Liver (tissue), 9 donors: ENCODE results near the gene GATA2. TPM values are rescaled to one million over a fixed set of nuclear protein-coding genes. Genes with fewer than 3 reads are reported as not detected.

Source experiments
- DNase-seq: peaks from one replicate; pipeline ENCODE4 v3.0.0-alpha.2; 2017; ENCODE audit warnings: low spot score
- H3K27ac ChIP-seq, 2 donors: one replicate each; pipeline ENCODE4 v1.7.0; 2013; ENCODE audit warnings: inconsistent platforms in 2 of 2, low read length in 2 of 2, control low read depth in 1 of 2, low read depth in 1 of 2, mild to moderate bottlenecking in 1 of 2
- H3K27me3 ChIP-seq, 4 donors: one replicate each; pipeline versions ENCODE4 v1.6.1 to v1.7.0; 2013; ENCODE audit warnings: low read length in 3 of 4, inconsistent platforms in 1 of 4, mild to moderate bottlenecking in 1 of 4, moderate library complexity in 1 of 4; ENCODE audit not compliant: control insufficient read depth in 4 of 4, insufficient read depth in 4 of 4
- H3K36me3 ChIP-seq, 4 donors: one replicate each; pipeline versions ENCODE4 v1.6.1 to v1.7.0; 2013; ENCODE audit warnings: low read length in 3 of 4, mild to moderate bottlenecking in 3 of 4, low read depth in 1 of 4, moderate library complexity in 1 of 4; ENCODE audit not compliant: control insufficient read depth in 4 of 4, insufficient read depth in 3 of 4
- H3K4me1 ChIP-seq, 4 donors: one replicate each; pipeline versions ENCODE4 v1.6.1 to v1.7.0; 2013; ENCODE audit warnings: low read length in 3 of 4, mild to moderate bottlenecking in 3 of 4, moderate library complexity in 1 of 4; ENCODE audit not compliant: control insufficient read depth in 4 of 4, insufficient read depth in 4 of 4
- H3K4me3 ChIP-seq, 3 donors: one replicate each; pipeline versions ENCODE4 v1.6.1 to v1.7.0; 2013; ENCODE audit warnings: low read length in 3 of 3, control low read depth in 1 of 3, low read depth in 1 of 3, mild to moderate bottlenecking in 1 of 3
- H3K9ac ChIP-seq, 2 donors: one replicate each; pipeline ENCODE4 v1.7.0; 2013; ENCODE audit warnings: low read length in 2 of 2, mild to moderate bottlenecking in 2 of 2, moderate library complexity in 2 of 2, control low read depth in 1 of 2, low read depth in 1 of 2
- H3K9me3 ChIP-seq, 4 donors: one replicate each; pipeline versions ENCODE4 v1.6.1 to v1.7.0; 2013; ENCODE audit warnings: low read length in 3 of 4; ENCODE audit not compliant: control insufficient read depth in 4 of 4
- CTCF ChIP-seq: fragments of 150-350 bp; IDR thresholded peaks from 2 replicates; pipeline ENCODE4 v1.5.1; 2017; ENCODE audit warnings: improper control_type of control experiment, low read depth, low read length; ENCODE audit not compliant: missing input control
- EGR1 ChIP-seq, 2 donors: IDR thresholded peaks; 2 replicates each; pipeline ENCODE4 v1.6.1; 2016 to 2018; ENCODE audit warnings: antibody characterized with exemption in 2 of 2, low read depth in 2 of 2
- FOXA1 ChIP-seq: IDR thresholded peaks from 2 replicates; pipeline ENCODE4 v1.6.1; 2016; ENCODE audit warnings: antibody characterized with exemption
- GABPA ChIP-seq, 2 donors: IDR thresholded peaks in 1 of 2; conservative IDR thresholded peaks in 1 of 2; 2 replicates each; pipeline ENCODE4 v1.6.1; 2016; ENCODE audit warnings: antibody characterized with exemption in 2 of 2, mild to moderate bottlenecking in 1 of 2, moderate library complexity in 1 of 2
- HNF4A ChIP-seq, 2 donors: conservative IDR thresholded peaks; 2 replicates each; pipeline ENCODE4 v1.6.1; 2016; ENCODE audit warnings: antibody characterized with exemption in 2 of 2, mild to moderate bottlenecking in 2 of 2
- JUND ChIP-seq, 2 donors: IDR thresholded peaks; 2 replicates each; pipeline ENCODE4 v1.6.1; 2016; ENCODE audit warnings: antibody characterized with exemption in 2 of 2
- MAX ChIP-seq: IDR thresholded peaks from 2 replicates; pipeline ENCODE4 v1.6.1; 2016; ENCODE audit warnings: antibody characterized with exemption
- NR2F2 ChIP-seq: IDR thresholded peaks from 2 replicates; pipeline ENCODE4 v1.6.1; 2016; ENCODE audit warnings: antibody characterized with exemption
- RAD21 ChIP-seq, 2 donors: IDR thresholded peaks; 2 replicates each; pipeline ENCODE4 v1.6.1; 2016; ENCODE audit warnings: antibody characterized with exemption in 2 of 2, mild to moderate bottlenecking in 2 of 2
- RXRA ChIP-seq, 2 donors: IDR thresholded peaks; 2 replicates each; pipeline ENCODE4 v1.6.1; 2017 to 2018; ENCODE audit warnings: antibody characterized with exemption in 2 of 2, mild to moderate bottlenecking in 1 of 2
- SP1 ChIP-seq: IDR thresholded peaks from 2 replicates; pipeline ENCODE4 v1.6.1; 2018; ENCODE audit warnings: antibody characterized with exemption, mild to moderate bottlenecking
- TAF1 ChIP-seq: conservative IDR thresholded peaks from 2 replicates; pipeline ENCODE4 v1.6.1; 2016; ENCODE audit warnings: antibody characterized with exemption, mild to moderate bottlenecking
- YY1 ChIP-seq: IDR thresholded peaks from 2 replicates; pipeline ENCODE4 v1.6.1; 2016; ENCODE audit warnings: antibody characterized with exemption, mild to moderate bottlenecking
- ZBTB33 ChIP-seq: IDR thresholded peaks from 2 replicates; pipeline ENCODE4 v1.6.1; 2016; ENCODE audit warnings: antibody characterized with exemption
- WGBS: extraction: QIAGEN DNeasy Blood & Tissue Kit; methylation state at CpG from one replicate; pipeline ENCODE4 v1.1.7; 2013; 5-methylcytosine and 5-hydroxymethylcytosine counted together
- polyA plus RNA-seq, 2 donors: library from polyadenylated mRNA; stranded (reverse) in 1 of 2; unstranded in 1 of 2; fragments of 200-250 nt in 1 of 2; fragments of >200 nt in 1 of 2; fragmentation: Nextera tagmentation in 1 of 2; extraction: Ambion mirVana in 1 of 2; gene quantifications; one replicate each; pipeline versions ENCODE4 v1.2.1 to v1.2.3, GENCODE V29; 2013 to 2015
- total RNA-seq, 2 donors: library from RNA; depleted of rRNA; stranded (reverse); fragments of >200 nt; gene quantifications; one replicate each; pipeline ENCODE4 v1.2.3, GENCODE V29; 2014
- TF ChIP-seq, protein P1 (sequence below): IDR thresholded peaks from 2 replicates; pipeline ENCODE4 v1.6.1; 2016; ENCODE audit warnings: antibody characterized with exemption, mild to moderate bottlenecking
- TF ChIP-seq, protein P2 (sequence below): IDR thresholded peaks from 2 replicates; pipeline ENCODE4 v1.6.1; 2016; ENCODE audit warnings: antibody characterized with exemption
- donor health status: healthy.
- donor health status: healthy.
- donor health status: healthy.
- donor health status: healthy.
- donor health status: healthy.

GATA2 gene
- total and polyA plus RNA-seq, 4 donors = 0.25 to 2.8 (median 0.54) TPM

DNA sequence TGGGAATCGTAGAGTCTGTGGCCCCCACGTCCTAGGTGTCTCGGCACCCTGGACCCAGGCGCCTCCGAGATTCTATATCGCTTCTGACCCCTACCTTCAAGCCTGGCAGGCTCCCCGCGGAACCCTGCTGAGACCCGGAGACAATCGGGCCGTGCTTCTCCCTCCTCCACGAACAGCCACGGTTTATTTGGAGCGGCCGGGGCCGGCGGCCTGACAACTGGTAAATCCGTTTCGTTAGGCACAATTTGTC lies 1.4 kb downstream of the GATA2 start:
- H3K9me3 ChIP-seq = no peaks in the 10 kb centered on the region
- TF ChIP-seq YY1 = no peak
- TF ChIP-seq EGR1 (IDR thresholded peaks at IDR 0.05; ENCODE audit: low read depth in 2 of 2) = no peak
- no peak for TF ChIP-seq JUND (IDR thresholded peaks at IDR 0.05)
- TF ChIP-seq, protein P1, sequence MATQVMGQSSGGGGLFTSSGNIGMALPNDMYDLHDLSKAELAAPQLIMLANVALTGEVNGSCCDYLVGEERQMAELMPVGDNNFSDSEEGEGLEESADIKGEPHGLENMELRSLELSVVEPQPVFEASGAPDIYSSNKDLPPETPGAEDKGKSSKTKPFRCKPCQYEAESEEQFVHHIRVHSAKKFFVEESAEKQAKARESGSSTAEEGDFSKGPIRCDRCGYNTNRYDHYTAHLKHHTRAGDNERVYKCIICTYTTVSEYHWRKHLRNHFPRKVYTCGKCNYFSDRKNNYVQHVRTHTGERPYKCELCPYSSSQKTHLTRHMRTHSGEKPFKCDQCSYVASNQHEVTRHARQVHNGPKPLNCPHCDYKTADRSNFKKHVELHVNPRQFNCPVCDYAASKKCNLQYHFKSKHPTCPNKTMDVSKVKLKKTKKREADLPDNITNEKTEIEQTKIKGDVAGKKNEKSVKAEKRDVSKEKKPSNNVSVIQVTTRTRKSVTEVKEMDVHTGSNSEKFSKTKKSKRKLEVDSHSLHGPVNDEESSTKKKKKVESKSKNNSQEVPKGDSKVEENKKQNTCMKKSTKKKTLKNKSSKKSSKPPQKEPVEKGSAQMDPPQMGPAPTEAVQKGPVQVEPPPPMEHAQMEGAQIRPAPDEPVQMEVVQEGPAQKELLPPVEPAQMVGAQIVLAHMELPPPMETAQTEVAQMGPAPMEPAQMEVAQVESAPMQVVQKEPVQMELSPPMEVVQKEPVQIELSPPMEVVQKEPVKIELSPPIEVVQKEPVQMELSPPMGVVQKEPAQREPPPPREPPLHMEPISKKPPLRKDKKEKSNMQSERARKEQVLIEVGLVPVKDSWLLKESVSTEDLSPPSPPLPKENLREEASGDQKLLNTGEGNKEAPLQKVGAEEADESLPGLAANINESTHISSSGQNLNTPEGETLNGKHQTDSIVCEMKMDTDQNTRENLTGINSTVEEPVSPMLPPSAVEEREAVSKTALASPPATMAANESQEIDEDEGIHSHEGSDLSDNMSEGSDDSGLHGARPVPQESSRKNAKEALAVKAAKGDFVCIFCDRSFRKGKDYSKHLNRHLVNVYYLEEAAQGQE = no peak
- TF ChIP-seq CTCF = no peak
- TF ChIP-seq GABPA (IDR thresholded peaks at IDR 0.05 in 1 of 2, conservative IDR thresholded peaks at IDR 0.05 in 1 of 2) = no peak
- no peak for TF ChIP-seq SP1
- TF ChIP-seq, protein P2, sequence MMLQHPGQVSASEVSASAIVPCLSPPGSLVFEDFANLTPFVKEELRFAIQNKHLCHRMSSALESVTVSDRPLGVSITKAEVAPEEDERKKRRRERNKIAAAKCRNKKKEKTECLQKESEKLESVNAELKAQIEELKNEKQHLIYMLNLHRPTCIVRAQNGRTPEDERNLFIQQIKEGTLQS = no peak
- TF ChIP-seq HNF4A (conservative IDR thresholded peaks at IDR 0.05) = no peak
- no peak for TF ChIP-seq MAX
- H3K4me3 ChIP-seq = no peak overlapping the region
- H3K36me3 ChIP-seq = no peaks in the 10 kb centered on the region
- no peak overlapping the region for H3K27ac ChIP-seq
- no peak for DNase-seq
- H3K4me1 ChIP-seq = peaks cover 27 to 48% (median 37%) of the 10 kb centered on the region in 4 donors
- H3K9ac ChIP-seq = no peak overlapping the region
- peaks cover 9 to 13% (median 11%) of the 10 kb centered on the region in 4 donors for H3K27me3 ChIP-seq
- 9% methylated on average over 19 of the region's 19 CpGs for WGBS

DNA sequence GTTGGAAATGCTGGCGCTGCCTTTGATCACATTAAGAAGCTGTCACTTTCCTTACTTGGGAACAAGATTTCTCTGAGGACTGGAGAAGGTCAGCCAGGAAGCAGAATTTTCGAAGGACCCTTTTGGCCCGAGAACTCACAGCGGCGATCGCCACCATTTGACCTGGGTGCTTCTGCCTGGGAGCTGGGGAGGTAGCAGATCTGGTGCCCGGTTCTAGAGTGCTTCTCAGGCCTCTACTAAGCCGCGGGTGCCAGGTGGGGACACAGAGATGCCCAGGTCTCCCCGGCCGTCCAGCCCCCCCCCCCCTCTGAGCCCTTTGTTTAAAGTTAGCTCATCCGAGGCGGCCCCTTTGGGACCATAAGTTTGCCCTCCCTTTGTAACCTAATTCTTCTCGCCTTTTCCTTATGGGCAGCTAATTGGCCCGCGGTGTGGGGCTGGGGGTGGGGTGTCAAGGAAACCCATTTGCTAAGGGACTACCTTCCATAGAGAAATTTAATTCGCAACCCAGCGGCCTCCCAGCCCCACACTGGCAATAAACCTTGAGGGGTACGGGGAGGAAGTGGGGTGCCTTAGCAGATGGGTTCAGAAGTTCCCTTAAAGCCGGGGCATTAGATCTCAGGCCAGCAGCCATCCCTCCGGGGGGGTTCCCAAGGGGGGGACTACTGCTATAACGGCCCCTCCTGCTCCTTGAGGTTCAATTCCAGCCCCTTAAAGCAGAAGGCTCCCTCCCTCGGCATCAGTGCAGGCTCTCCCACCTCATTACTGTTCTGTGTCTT lies 1.9 kb downstream of the GATA2 start:
- no peak for DNase-seq
- no peak overlapping the region for H3K9ac ChIP-seq
- peaks cover 27 to 49% (median 41%) of the 10 kb centered on the region in 4 donors for H3K4me1 ChIP-seq
- no peak for TF ChIP-seq TAF1
- TF ChIP-seq YY1 = no peak
- no peak for TF ChIP-seq CTCF
- TF ChIP-seq JUND (IDR thresholded peaks at IDR 0.05) = no peak
- no peak for TF ChIP-seq SP1
- TF ChIP-seq HNF4A (conservative IDR thresholded peaks at IDR 0.05) = no peak
- TF ChIP-seq ZBTB33 = no peak
- no peak for TF ChIP-seq MAX
- TF ChIP-seq, protein P2 = no peak
- no peak for TF ChIP-seq RAD21 (IDR thresholded peaks at IDR 0.05)
- TF ChIP-seq NR2F2 = no peak
- TF ChIP-seq FOXA1 = no peak
- TF ChIP-seq RXRA (IDR thresholded peaks at IDR 0.05) = no peak
- TF ChIP-seq EGR1 (IDR thresholded peaks at IDR 0.05; ENCODE audit: low read depth in 2 of 2) = no peak

More for the DNA sequence above, 1.9 kb downstream of the GATA2 start:
- H3K27me3 ChIP-seq = peaks cover 9 to 14% (median 13%) of the 10 kb centered on the region in 4 donors
- no peaks in the 10 kb centered on the region for H3K9me3 ChIP-seq
- 14% methylated on average over 23 of the region's 23 CpGs for WGBS
- H3K4me3 ChIP-seq = no peak overlapping the region
- H3K27ac ChIP-seq = no peak overlapping the region
- no peaks in the 10 kb centered on the region for H3K36me3 ChIP-seq
